ENCODE data around the gene SPG11.

SPG11 gene

GRCh38 chr15:44676676-44677075 is 13.2 kb upstream of the SPG11 start:
- no peak for TF ChIP-seq CTCF (conservative IDR thresholded peaks at IDR 0.05; ENCODE audit: low read depth)
- no peak overlapping the region for H3K27ac ChIP-seq
- POLR2A ChIA-PET (ENCODE audit: low non-redundant PET): no interaction called here
- no peak for DNase-seq (ENCODE audit: low spot score)
- CTCF ChIA-PET: no interaction called here

GRCh38 chr15:44675911-44676310 is 12.4 kb upstream of the SPG11 start:
- ChIA-PET CTCF (no interaction called here), POLR2A (ENCODE audit: low non-redundant PET) (no interaction called here)
- no peak overlapping the region for H3K27ac ChIP-seq
- DNase-seq (ENCODE audit: low spot score): no peak
- TF ChIP-seq CTCF (conservative IDR thresholded peaks at IDR 0.05; ENCODE audit: low read depth): no peak

- ChIA-PET POLR2A (ENCODE audit: low non-redundant PET) (no interaction called here), CTCF (interaction anchor here (0.8 kb wide), 2 partner anchors 11 to 55 kb away, joined by 3 read pairs; partner anchors contain the start of gene SPG11)
- TF ChIP-seq CTCF (conservative IDR thresholded peaks at IDR 0.05; ENCODE audit: low read depth): no peak
- DNase-seq (ENCODE audit: low spot score): no peak
- H3K27ac ChIP-seq: no peak overlapping the region
Measured at GRCh38 chr15:44673639-44674038, 10.2 kb upstream of the SPG11 start.

GRCh38 chr15:44670087-44670950 is 6.9 kb upstream of the SPG11 start:
- CTCF ChIA-PET: interaction anchor here (0.6 to 0.7 kb wide), 2 partner anchors 98 to 184 kb away, joined by 3 read pairs; no protein-coding TSS in a partner anchor
- DNase-seq (ENCODE audit: low spot score): no peak
- no peak overlapping the region for H3K27ac ChIP-seq
- TF ChIP-seq CTCF (conservative IDR thresholded peaks at IDR 0.05; ENCODE audit: low read depth): no peak
- POLR2A ChIA-PET (ENCODE audit: low non-redundant PET): no interaction called here

- no peak for DNase-seq (ENCODE audit: low spot score)
- no peak overlapping the region for H3K27ac ChIP-seq
- ChIA-PET POLR2A (ENCODE audit: low non-redundant PET) (no interaction called here), CTCF (no interaction called here)
- no peak for TF ChIP-seq CTCF (conservative IDR thresholded peaks at IDR 0.05; ENCODE audit: low read depth)
Measured at GRCh38 chr15:44668921-44669320, 5.5 kb upstream of the SPG11 start.

GRCh38 chr15:44667039-44667360 is 3.5 kb upstream of the SPG11 start:
- DNase-seq (ENCODE audit: low spot score): no peak
- ChIA-PET CTCF (interaction anchor here (1.2 kb wide), 1 partner anchor 72 kb away, joined by 6 read pairs; no protein-coding TSS in a partner anchor), POLR2A (ENCODE audit: low non-redundant PET) (interaction anchor here (0.9 kb wide), 1 partner anchor 59 kb away, joined by 3 read pairs; no protein-coding TSS in a partner anchor)
- TF ChIP-seq CTCF (conservative IDR thresholded peaks at IDR 0.05; ENCODE audit: low read depth): no peak
- no peak overlapping the region for H3K27ac ChIP-seq
